Caco-2 (cell line): ENCODE data around the gene ANXA5. TPM values are rescaled to one million over a fixed set of nuclear protein-coding genes. Genes with fewer than 3 reads are reported as not detected.

Experiments
- BruUV-seq: library from RNA; stranded (reverse); fragments of 400-500 nt; replicated peaks from 2 replicates; lab custom pipeline; 2021; lab: Mats Ljungman, UMichigan
- CTCF ChIA-PET: fragments of 300-600 bp; sonication (Branson Sonifier 250); formaldehyde crosslinking; loops from one replicate; lab custom pipeline; 2022; ENCODE audit warnings: antibody characterized with exemption; lab: Charles Lee
- POLR2A ChIA-PET: fragments of 300-600 bp; sonication (Branson Sonifier 250); formaldehyde crosslinking; loops from one replicate; lab custom pipeline; 2022; ENCODE audit warnings: antibody characterized with exemption; lab: Charles Lee
- DNase-seq, 2 experiments: peaks; one replicate each; pipeline versions ENCODE4 v3.0.0 to v3.0.0-alpha.2; 2020 to 2022
- H3K27me3 ChIP-seq: replicated peaks from 2 replicates; pipeline ENCODE4 v1.6.0; 2011; ENCODE audit warnings: low read length; ENCODE audit not compliant: control insufficient read depth, insufficient read depth
- H3K36me3 ChIP-seq: 2 replicates; pipeline ENCODE4 v1.5.1; 2011; ENCODE audit warnings: low read length; ENCODE audit not compliant: control insufficient read depth, insufficient read depth
- H3K4me1 ChIP-seq: fragments of 250-450 bp; sonication (Bioruptor Pico); 2 replicates; pipeline ENCODE4 v1.5.1; 2020; ENCODE audit warnings: mild to moderate bottlenecking
- H3K4me3 ChIP-seq: 2 replicates; pipeline ENCODE4 v1.5.1; 2011; ENCODE audit warnings: low read depth, mild to moderate bottlenecking, control low read depth, low read length
- H3K9me3 ChIP-seq: fragments of 250-450 bp; sonication (Bioruptor Pico); 2 replicates; pipeline ENCODE4 v1.5.1; 2020; ENCODE audit warnings: mild to moderate bottlenecking, moderate library complexity
- H3K27ac Mint-ChIP-seq: one replicate; pipeline ENCODE4 v1.8.0; 2022; ENCODE audit warnings: mixed read lengths; ENCODE audit not compliant: unreplicated experiment
- H3K27me3 Mint-ChIP-seq: one replicate; pipeline ENCODE4 v1.8.0; 2022; ENCODE audit warnings: mixed read lengths; ENCODE audit not compliant: insufficient read depth, unreplicated experiment
- H3K36me3 Mint-ChIP-seq: one replicate; pipeline ENCODE4 v1.8.0; 2022; ENCODE audit warnings: mild to moderate bottlenecking, mixed read lengths; ENCODE audit not compliant: insufficient read depth, unreplicated experiment
- H3K4me1 Mint-ChIP-seq: one replicate; pipeline ENCODE4 v1.8.0; 2022; ENCODE audit warnings: low read depth, mixed read lengths; ENCODE audit not compliant: unreplicated experiment
- H3K4me3 Mint-ChIP-seq: one replicate; pipeline ENCODE4 v1.8.0; 2022; ENCODE audit warnings: mild to moderate bottlenecking, moderate library complexity, mixed read lengths; ENCODE audit not compliant: unreplicated experiment
- H3K9me3 Mint-ChIP-seq: one replicate; pipeline ENCODE4 v1.8.0; 2022; ENCODE audit warnings: mixed read lengths; ENCODE audit not compliant: unreplicated experiment
- CTCF ChIP-seq, 2 experiments: fragments of 200-600 bp in 1 of 2; IDR thresholded peaks; 1 replicate in 1 of 2; 2 replicates in 1 of 2; pipeline versions ENCODE4 v1.5.1 to v1.8.0; 2011 to 2022; ENCODE audit warnings: antibody characterized with exemption in 1 of 2, control low read depth in 1 of 2, inconsistent platforms in 1 of 2, low read depth in 1 of 2, low read length in 1 of 2, mild to moderate bottlenecking in 1 of 2, moderate library complexity in 1 of 2; ENCODE audit not compliant: insufficient read depth in 1 of 2, severe bottlenecking in 1 of 2, unreplicated experiment in 1 of 2
- intact Hi-C: fragments of 100-400 bp; cut with micrococcal nuclease; formaldehyde crosslinking; loops from one replicate; pipeline ENCODE4 v1.10.0; 2022; ENCODE audit not compliant: unreplicated experiment
- total RNA-seq: library from RNA; stranded (reverse); gene quantifications from 2 replicates; pipeline ENCODE4 v1.2.3, GENCODE V29; 2022

The ANXA5 gene
- total RNA-seq, 1 experiment from 2014 or later, result 359 TPM

GRCh38 chr4:121676345-121677075, 20.3 kb downstream of the ANXA5 start:
- Mint-ChIP-seq H3K4me3 (peak overlapping the region; percentile 61), H3K27ac (peak overlapping the region; percentile 76), H3K4me1 (peaks cover 27% of the 10 kb centered on the region), H3K36me3 (peaks cover 68% of the 10 kb centered on the region), H3K27me3 (no peaks in the 10 kb centered on the region), H3K9me3 (no peaks in the 10 kb centered on the region)
- POLR2A ChIA-PET, result interaction anchor here (0.6 to 1.1 kb wide), 4 partner anchors 19 to 402 kb away, joined by 3 to 5 read pairs (median 3); partner anchors contain the start of gene ANXA5
- peaks cover 48% of the 10 kb centered on the region for H3K4me1 ChIP-seq
- no TSS peak for BruUV-seq
- peak; percentile 88 to 92 for DNase-seq
- intact Hi-C loops, result loop anchor here (1.0 kb wide), 4 partner anchors 12 to 50 kb away; no protein-coding TSS in a partner anchor
- no peak for TF ChIP-seq CTCF (IDR thresholded peaks at IDR 0.05; ENCODE audit: insufficient read depth in 1 of 2, low read depth in 1 of 2, low read length in 1 of 2, severe bottlenecking in 1 of 2, unreplicated experiment in 1 of 2)
- H3K36me3 ChIP-seq, result peaks cover 1% of the 10 kb centered on the region
- H3K27me3 ChIP-seq, result no peaks in the 10 kb centered on the region
- no peaks in the 10 kb centered on the region for H3K9me3 ChIP-seq
- H3K4me3 ChIP-seq, result no peak overlapping the region
- CTCF ChIA-PET, result interaction anchor here (0.6 to 0.9 kb wide), 3 partner anchors 11 to 20 kb away, joined by 3 read pairs; no protein-coding TSS in a partner anchor

GRCh38 chr4:121675715-121676114, 21.1 kb downstream of the ANXA5 start:
- BruUV-seq, result no TSS peak
- CTCF ChIA-PET, result interaction anchor here (0.8 kb wide), 1 partner anchor 19 kb away, joined by 3 read pairs; no protein-coding TSS in a partner anchor
- Histone ChIP-seq H3K36me3 (peaks cover 1% of the 10 kb centered on the region), H3K27me3 (no peaks in the 10 kb centered on the region), H3K4me3 (no peak overlapping the region), H3K4me1 (peaks cover 48% of the 10 kb centered on the region), H3K9me3 (no peaks in the 10 kb centered on the region)
- Mint-ChIP-seq H3K4me3 (no peak overlapping the region), H3K36me3 (peaks cover 73% of the 10 kb centered on the region), H3K27me3 (no peaks in the 10 kb centered on the region), H3K27ac (no peak overlapping the region), H3K4me1 (peaks cover 31% of the 10 kb centered on the region), H3K9me3 (no peaks in the 10 kb centered on the region)
- peak in 1 of 2 experiments; percentile 21 for TF ChIP-seq CTCF (IDR thresholded peaks at IDR 0.05; ENCODE audit: insufficient read depth in 1 of 2, low read depth in 1 of 2, low read length in 1 of 2, severe bottlenecking in 1 of 2, unreplicated experiment in 1 of 2)
- intact Hi-C loops, result loop anchor here (1.0 kb wide), 4 partner anchors 11 to 51 kb away; no protein-coding TSS in a partner anchor
- peak in 1 of 2 experiments; percentile 26 for DNase-seq
- POLR2A ChIA-PET, result interaction anchor here (0.6 kb wide), 1 partner anchor 21 kb away, joined by 5 read pairs; the partner anchor contains the start of gene ANXA5

- intact Hi-C loops, result no loop called here
- peaks cover 48% of the 10 kb centered on the region for H3K4me1 ChIP-seq
- no peaks in the 10 kb centered on the region for H3K27me3 Mint-ChIP-seq
- DNase-seq, result no peak
- no peaks in the 10 kb centered on the region for H3K9me3 Mint-ChIP-seq
- peaks cover 23% of the 10 kb centered on the region for H3K4me1 Mint-ChIP-seq
- no peak overlapping the region for H3K4me3 Mint-ChIP-seq
- ChIA-PET POLR2A (interaction anchor here (0.7 kb wide), 1 partner anchor 22 kb away, joined by 6 read pairs; the partner anchor contains the start of gene ANXA5), CTCF (no interaction called here)
- H3K27ac Mint-ChIP-seq, result no peak overlapping the region
- H3K4me3 ChIP-seq, result no peak overlapping the region
- no peaks in the 10 kb centered on the region for H3K9me3 ChIP-seq
- no peaks in the 10 kb centered on the region for H3K27me3 ChIP-seq
- H3K36me3 Mint-ChIP-seq, result peaks cover 73% of the 10 kb centered on the region
- no TSS peak for BruUV-seq
- peaks cover 1% of the 10 kb centered on the region for H3K36me3 ChIP-seq
- TF ChIP-seq CTCF (IDR thresholded peaks at IDR 0.05; ENCODE audit: insufficient read depth in 1 of 2, low read depth in 1 of 2, low read length in 1 of 2, severe bottlenecking in 1 of 2, unreplicated experiment in 1 of 2), result no peak
These were observed 22.1 kb downstream of the ANXA5 start for GRCh38 chr4:121674696-121675095.
